ENCODE measurements around the gene MYBPC2. TPM values are rescaled to one million over a fixed set of nuclear protein-coding genes. Genes with fewer than 3 reads are reported as not detected.

Gene MYBPC2
- total and polyA plus RNA-seq, 9 of the 15 experiments (the other 6 are each of a cell fraction or from before 2014, with no cell fraction given) = 0.01 to 0.14 (median 0.04) TPM; not detected in 6

DNA sequence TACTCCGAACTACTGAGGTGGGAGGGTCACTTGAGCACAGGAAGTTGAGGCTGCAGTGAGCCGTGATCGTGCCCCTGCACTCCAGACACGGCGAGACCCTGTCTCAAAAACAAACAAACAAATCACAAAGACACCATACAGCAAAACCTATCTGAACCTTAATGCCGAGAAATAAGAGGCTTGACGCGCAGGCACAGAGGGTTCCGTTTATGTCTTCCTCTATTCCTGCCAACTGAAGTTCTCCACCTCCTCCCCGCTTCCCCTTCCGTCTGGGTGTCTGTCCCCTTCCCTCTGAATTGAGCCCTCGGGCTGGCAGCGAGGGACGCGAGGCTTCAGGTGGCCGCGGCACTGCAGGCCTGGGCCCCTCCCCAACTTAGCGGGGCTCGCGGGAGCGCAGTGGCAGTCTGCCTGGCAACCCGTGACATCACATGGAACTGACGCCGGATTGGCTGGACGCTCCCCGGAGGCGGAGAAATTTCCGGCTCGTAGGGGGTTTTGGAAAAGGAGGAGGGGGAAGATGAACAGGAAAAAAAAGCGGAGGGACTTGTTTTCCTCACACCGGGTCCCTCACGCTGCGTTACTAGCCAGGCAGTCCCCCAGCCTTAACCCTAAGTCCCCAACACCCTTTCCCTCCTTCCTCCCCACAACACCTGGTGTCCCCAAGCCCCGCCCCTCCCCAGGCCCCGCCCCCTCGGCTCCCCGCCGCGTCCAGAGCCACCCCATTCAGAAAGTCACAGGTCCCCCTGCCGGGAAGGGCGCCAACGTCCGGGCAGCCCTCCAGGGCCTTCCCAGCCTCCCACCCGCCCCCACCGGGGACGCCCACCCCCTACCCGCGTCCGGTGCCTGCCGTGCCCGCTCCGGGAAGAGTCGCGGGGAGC, 1.1 kb upstream of the MYBPC2 start (continued):
- TF ChIP-seq GABPB2 (CRISPR knock-in tag; conservative IDR thresholded peaks at IDR 0.05) = no peak
- TF ChIP-seq SMARCC2 (IDR thresholded peaks at IDR 0.05; ENCODE audit: low read depth) = no peak
- TF ChIP-seq HOXB6 (CRISPR knock-in tag; IDR thresholded peaks at IDR 0.05; ENCODE audit: borderline replicate concordance) = no peak
- TF ChIP-seq, protein P1, sequence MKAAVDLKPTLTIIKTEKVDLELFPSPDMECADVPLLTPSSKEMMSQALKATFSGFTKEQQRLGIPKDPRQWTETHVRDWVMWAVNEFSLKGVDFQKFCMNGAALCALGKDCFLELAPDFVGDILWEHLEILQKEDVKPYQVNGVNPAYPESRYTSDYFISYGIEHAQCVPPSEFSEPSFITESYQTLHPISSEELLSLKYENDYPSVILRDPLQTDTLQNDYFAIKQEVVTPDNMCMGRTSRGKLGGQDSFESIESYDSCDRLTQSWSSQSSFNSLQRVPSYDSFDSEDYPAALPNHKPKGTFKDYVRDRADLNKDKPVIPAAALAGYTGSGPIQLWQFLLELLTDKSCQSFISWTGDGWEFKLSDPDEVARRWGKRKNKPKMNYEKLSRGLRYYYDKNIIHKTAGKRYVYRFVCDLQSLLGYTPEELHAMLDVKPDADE (conservative IDR thresholded peaks at IDR 0.05; ENCODE audit: control insufficient read depth, low read depth, low read length) = no peak
- TF ChIP-seq NFRKB (IDR thresholded peaks at IDR 0.05; ENCODE audit: low read depth) = 0 out of 2 replicates have a peak, but pooled peaks have one; percentile 31
- peak; percentile 97 for TF ChIP-seq ZFX (CRISPR knock-in tag; IDR thresholded peaks at IDR 0.05)
- TF ChIP-seq, protein P2, sequence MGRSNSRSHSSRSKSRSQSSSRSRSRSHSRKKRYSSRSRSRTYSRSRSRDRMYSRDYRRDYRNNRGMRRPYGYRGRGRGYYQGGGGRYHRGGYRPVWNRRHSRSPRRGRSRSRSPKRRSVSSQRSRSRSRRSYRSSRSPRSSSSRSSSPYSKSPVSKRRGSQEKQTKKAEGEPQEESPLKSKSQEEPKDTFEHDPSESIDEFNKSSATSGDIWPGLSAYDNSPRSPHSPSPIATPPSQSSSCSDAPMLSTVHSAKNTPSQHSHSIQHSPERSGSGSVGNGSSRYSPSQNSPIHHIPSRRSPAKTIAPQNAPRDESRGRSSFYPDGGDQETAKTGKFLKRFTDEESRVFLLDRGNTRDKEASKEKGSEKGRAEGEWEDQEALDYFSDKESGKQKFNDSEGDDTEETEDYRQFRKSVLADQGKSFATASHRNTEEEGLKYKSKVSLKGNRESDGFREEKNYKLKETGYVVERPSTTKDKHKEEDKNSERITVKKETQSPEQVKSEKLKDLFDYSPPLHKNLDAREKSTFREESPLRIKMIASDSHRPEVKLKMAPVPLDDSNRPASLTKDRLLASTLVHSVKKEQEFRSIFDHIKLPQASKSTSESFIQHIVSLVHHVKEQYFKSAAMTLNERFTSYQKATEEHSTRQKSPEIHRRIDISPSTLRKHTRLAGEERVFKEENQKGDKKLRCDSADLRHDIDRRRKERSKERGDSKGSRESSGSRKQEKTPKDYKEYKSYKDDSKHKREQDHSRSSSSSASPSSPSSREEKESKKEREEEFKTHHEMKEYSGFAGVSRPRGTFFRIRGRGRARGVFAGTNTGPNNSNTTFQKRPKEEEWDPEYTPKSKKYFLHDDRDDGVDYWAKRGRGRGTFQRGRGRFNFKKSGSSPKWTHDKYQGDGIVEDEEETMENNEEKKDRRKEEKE (IDR thresholded peaks at IDR 0.05; ENCODE audit: borderline replicate concordance in 1 of 2, control insufficient read depth in 1 of 2, low read depth in 2 of 2, low read length in 1 of 2) = no peak
- TF ChIP-seq ZNF57 (CRISPR knock-in tag; IDR thresholded peaks at IDR 0.05) = no peak
- TF ChIP-seq, protein P3, sequence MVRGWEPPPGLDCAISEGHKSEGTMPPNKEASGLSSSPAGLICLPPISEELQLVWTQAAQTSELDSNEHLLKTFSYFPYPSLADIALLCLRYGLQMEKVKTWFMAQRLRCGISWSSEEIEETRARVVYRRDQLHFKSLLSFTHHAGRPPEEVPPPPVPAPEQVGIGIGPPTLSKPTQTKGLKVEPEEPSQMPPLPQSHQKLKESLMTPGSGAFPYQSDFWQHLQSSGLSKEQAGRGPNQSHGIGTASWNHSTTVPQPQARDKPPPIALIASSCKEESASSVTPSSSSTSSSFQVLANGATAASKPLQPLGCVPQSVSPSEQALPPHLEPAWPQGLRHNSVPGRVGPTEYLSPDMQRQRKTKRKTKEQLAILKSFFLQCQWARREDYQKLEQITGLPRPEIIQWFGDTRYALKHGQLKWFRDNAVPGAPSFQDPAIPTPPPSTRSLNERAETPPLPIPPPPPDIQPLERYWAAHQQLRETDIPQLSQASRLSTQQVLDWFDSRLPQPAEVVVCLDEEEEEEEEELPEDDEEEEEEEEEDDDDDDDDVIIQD (CRISPR knock-in tag; IDR thresholded peaks at IDR 0.05) = no peak
- no peak for TF ChIP-seq ZNF384 (IDR thresholded peaks at IDR 0.05; ENCODE audit: low read depth, low read length)
- TF ChIP-seq ZBTB17 (CRISPR knock-in tag; IDR thresholded peaks at IDR 0.05) = no peak
- no peak for TF ChIP-seq ILF3 (IDR thresholded peaks at IDR 0.05; ENCODE audit: borderline replicate concordance)
- TF ChIP-seq ZC3H4 (CRISPR knock-in tag; IDR thresholded peaks at IDR 0.05; ENCODE audit: borderline replicate concordance) = no peak
- 0 out of 4 replicates have a peak, but pooled peaks of 1 of the 2 experiments have one; percentile 26 for TF ChIP-seq CSDE1 (IDR thresholded peaks at IDR 0.05)
- no peak for TF ChIP-seq OTX1 (CRISPR knock-in tag; IDR thresholded peaks at IDR 0.05)
- TF ChIP-seq CBX8 (IDR thresholded peaks at IDR 0.05; ENCODE audit: borderline replicate concordance, extremely low read depth, low read depth, low read length, poor library complexity, severe bottlenecking) = no peak
- no peak for TF ChIP-seq CBX1 (IDR thresholded peaks at IDR 0.05; ENCODE audit: low read depth)
- peak; percentile 23; the same call in 1 of the 2 replicates for TF ChIP-seq ZNF263 (CRISPR knock-in tag; IDR thresholded peaks at IDR 0.05; ENCODE audit: borderline replicate concordance)
- TF ChIP-seq KLF1 (tag; IDR thresholded peaks at IDR 0.05) = no peak
- TF ChIP-seq, protein P4, sequence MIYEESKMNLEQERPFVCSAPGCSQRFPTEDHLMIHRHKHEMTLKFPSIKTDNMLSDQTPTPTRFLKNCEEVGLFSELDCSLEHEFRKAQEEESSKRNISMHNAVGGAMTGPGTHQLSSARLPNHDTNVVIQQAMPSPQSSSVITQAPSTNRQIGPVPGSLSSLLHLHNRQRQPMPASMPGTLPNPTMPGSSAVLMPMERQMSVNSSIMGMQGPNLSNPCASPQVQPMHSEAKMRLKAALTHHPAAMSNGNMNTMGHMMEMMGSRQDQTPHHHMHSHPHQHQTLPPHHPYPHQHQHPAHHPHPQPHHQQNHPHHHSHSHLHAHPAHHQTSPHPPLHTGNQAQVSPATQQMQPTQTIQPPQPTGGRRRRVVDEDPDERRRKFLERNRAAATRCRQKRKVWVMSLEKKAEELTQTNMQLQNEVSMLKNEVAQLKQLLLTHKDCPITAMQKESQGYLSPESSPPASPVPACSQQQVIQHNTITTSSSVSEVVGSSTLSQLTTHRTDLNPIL (CRISPR knock-in tag; IDR thresholded peaks at IDR 0.05) = no peak

Measured in K562 (cell line).